ENCODE measurements around the gene LHB.
"Not testable (repeated sequence)": the region's sequence is repeated elsewhere in the genome, so short reads cannot be mapped to it uniquely, and the experiment has no call there.

- TF ChIP-seq POLR2A (IDR thresholded peaks at IDR 0.05); CTCF (IDR thresholded peaks at IDR 0.05 in 4 of 5, conservative IDR thresholded peaks at IDR 0.05 in 1 of 5): not testable (repeated sequence)
These were observed 32.1 kb upstream of the LHB start, which contains the start of gene CGB8 for GRCh38 chr19:49049011-49049410.
